Epithelial cell of proximal tubule (primary cell): ENCODE results near the gene NLGN2. TPM values are rescaled to one million over a fixed set of nuclear protein-coding genes. Genes with fewer than 3 reads are reported as not detected.

Experiments
- DNase-seq: peaks from one replicate; pipeline ENCODE4 v3.0.0-alpha.2; 2011; ENCODE audit warnings: low read depth
- H3K4me3 ChIP-seq: 2 replicates; pipeline ENCODE4 v1.5.1; 2011; ENCODE audit warnings: low read depth, mild to moderate bottlenecking, low read length
- total RNA-seq: library from RNA; depleted of rRNA; stranded (reverse); fragments of >200 nt; gene quantifications from 2 replicates; pipeline ENCODE4 v1.2.3, GENCODE V29; 2015
- TF ChIP-seq, protein P1 (sequence below): conservative IDR thresholded peaks from 2 replicates; pipeline ENCODE4 v1.5.1; 2012; ENCODE audit warnings: low read depth, mild to moderate bottlenecking, low read length

Gene NLGN2
- total RNA-seq, 1 donor from 2014 or later = 10.3 TPM

GRCh38 chr17:7393613-7394451 is 13.8 kb upstream of the NLGN2 start:
- TF ChIP-seq, protein P1, sequence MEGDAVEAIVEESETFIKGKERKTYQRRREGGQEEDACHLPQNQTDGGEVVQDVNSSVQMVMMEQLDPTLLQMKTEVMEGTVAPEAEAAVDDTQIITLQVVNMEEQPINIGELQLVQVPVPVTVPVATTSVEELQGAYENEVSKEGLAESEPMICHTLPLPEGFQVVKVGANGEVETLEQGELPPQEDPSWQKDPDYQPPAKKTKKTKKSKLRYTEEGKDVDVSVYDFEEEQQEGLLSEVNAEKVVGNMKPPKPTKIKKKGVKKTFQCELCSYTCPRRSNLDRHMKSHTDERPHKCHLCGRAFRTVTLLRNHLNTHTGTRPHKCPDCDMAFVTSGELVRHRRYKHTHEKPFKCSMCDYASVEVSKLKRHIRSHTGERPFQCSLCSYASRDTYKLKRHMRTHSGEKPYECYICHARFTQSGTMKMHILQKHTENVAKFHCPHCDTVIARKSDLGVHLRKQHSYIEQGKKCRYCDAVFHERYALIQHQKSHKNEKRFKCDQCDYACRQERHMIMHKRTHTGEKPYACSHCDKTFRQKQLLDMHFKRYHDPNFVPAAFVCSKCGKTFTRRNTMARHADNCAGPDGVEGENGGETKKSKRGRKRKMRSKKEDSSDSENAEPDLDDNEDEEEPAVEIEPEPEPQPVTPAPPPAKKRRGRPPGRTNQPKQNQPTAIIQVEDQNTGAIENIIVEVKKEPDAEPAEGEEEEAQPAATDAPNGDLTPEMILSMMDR = no peak
- peak overlapping the region; percentile 96 for H3K4me3 ChIP-seq
- DNase-seq = no peak

GRCh38 chr17:7394452-7395191 is 13.0 kb upstream of the NLGN2 start, which contains the start of gene PLSCR3:
TSS of gene PLSCR3 (minus strand) at chr17:7394525. CDS start at chr17:7394110, 415 bp downstream.
- no peak for DNase-seq
- H3K4me3 ChIP-seq = peak within 1 kb of the TSS; percentile 96
- TF ChIP-seq, protein P1 = peak; percentile 35

DNA sequence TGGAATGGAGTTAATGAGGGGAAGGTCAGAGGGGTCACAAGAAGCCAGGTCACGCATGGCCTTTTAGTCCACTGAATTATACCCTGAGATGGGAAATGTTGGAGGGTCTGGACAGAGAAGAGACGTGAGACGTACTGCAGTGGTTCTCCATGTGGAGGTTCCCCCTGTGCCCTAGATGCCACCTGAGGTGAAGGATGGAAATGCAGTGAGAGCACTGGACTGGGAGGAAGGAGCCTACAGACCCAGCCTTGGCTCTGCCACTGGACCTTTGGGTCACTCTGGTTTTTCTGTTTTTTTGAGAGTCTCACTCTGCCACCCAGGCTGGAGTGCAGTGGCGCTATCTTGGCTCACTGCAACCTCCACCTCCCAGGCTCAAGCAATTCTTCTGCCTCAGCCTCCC is 11.5 kb upstream of the NLGN2 start:
- no peak for DNase-seq
- no peak overlapping the region for H3K4me3 ChIP-seq
- TF ChIP-seq, protein P1 = no peak

DNA sequence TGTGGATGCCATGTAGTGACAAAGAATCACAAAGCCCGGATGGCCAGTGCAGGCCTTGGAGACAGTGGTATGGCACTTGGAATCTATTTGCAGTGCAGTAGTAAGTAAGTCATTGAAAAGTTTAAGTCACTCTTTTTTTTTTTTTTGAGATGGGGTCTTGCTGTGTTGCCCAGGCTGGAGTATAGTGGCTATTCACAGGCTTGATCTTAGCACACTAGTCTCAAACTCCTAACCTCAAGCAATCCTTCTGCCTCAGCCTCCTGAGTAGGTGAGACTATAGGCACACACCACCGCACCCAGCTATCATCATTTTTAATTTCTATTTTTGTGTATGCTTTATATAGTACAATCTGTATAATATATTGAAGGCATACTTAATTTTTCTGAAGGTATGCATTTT is 9.0 kb upstream of the NLGN2 start:
- DNase-seq = no peak
- no peak overlapping the region for H3K4me3 ChIP-seq
- TF ChIP-seq, protein P1 = no peak

DNA sequence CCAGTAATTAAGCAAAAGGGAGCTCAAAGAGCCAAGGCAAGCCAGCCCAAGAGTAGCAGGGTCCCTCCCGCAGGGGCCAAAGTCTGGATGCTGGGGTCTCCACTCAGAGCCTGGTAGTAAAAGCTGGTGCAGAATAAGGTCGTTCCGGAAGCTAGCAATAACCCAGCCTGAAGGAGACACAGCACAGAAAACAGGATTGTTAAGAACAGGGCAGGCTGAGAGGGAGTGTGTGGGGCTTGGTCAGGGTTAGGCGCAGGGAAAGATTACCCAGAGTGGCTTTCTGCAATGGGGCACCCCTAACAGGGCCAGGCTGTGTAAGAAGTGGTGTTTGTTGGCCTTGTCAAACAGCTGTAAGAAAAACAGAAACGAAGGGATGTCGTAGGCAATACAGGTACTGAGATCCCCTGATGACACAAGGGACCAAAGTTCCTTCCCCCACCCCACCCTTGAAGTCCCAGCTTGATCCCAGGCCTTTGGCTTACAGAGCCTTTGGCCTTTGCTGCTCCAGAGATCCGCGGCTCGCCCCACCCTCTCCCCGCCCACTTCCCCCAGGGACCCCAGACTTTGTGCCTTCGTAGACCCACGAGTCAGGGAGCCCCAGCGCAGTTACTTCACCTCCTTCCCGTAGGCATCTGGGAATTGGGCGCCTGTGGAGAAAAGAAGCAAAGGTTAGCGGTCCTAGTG is 4.5 kb upstream of the NLGN2 start:
- no peak for DNase-seq
- peak overlapping the region; percentile 71 for H3K4me3 ChIP-seq
- TF ChIP-seq, protein P1 = no peak

DNA sequence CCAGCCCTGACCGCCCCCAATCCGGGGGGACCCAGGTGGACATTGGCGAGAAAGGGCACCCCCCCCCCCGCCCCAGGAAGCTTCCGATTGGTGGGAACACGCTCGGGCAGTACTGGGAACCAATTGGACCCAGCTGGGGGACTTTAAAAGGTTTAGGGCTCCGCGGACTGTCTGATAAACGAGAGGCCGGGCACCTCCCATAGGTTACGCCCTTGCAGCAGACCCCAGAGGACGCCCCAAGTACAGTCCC is 4.0 kb upstream of the NLGN2 start:
- TF ChIP-seq, protein P1 = no peak

More for the DNA sequence above, 4.0 kb upstream of the NLGN2 start:
- H3K4me3 ChIP-seq = peak overlapping the region; percentile 71
- DNase-seq = no peak
